ENCODE results near the gene PGBD1. TPM values are rescaled to one million over a fixed set of nuclear protein-coding genes. Genes with fewer than 3 reads are reported as not detected.

PGBD1 gene
- total and polyA plus RNA-seq, 10 of the 15 experiments (the other 5 are each of a cell fraction or from before 2014, with no cell fraction given), result 1.9 to 4.9 (median 3.8) TPM

DNA sequence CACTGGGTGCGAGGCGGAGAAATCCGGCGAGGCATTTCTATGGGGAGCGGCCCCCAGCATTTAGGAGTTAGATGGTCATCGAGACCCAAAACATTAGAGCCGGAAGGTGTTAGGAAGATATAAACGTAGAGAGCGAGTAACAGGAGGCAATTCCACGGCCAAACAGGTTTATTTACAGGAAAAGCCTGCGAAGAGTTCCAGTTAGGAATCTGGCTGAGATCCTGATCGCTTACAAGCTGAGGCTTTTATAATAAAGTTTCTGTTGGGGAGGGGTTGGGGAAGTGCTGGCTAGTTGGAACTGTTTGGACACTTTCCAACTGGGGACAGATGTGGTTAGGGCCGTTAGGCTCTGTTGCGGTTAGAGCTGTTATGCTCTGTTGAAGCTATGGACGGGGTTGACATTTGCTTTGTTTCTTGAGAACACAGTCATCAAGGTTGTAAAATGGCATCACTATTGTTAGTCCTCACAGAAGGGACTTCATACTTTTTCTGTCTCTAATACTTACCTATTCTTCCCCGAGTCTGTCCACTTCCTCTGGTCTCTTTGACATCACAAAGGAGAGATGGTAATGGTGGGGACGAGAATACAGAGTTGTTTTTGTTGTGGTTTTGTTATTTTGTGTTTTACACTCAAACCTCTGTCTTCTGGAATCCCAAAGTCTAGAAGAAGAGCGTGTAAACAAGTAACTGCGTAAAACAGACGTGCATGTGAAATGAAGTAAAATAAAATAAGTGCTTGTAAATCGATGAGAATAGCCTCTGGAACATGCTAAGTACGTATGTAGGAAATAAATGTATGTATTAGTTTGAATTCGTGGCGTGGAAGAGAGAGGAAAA, 55.1 kb downstream of the PGBD1 start (continued):
- TF ChIP-seq, protein P1, sequence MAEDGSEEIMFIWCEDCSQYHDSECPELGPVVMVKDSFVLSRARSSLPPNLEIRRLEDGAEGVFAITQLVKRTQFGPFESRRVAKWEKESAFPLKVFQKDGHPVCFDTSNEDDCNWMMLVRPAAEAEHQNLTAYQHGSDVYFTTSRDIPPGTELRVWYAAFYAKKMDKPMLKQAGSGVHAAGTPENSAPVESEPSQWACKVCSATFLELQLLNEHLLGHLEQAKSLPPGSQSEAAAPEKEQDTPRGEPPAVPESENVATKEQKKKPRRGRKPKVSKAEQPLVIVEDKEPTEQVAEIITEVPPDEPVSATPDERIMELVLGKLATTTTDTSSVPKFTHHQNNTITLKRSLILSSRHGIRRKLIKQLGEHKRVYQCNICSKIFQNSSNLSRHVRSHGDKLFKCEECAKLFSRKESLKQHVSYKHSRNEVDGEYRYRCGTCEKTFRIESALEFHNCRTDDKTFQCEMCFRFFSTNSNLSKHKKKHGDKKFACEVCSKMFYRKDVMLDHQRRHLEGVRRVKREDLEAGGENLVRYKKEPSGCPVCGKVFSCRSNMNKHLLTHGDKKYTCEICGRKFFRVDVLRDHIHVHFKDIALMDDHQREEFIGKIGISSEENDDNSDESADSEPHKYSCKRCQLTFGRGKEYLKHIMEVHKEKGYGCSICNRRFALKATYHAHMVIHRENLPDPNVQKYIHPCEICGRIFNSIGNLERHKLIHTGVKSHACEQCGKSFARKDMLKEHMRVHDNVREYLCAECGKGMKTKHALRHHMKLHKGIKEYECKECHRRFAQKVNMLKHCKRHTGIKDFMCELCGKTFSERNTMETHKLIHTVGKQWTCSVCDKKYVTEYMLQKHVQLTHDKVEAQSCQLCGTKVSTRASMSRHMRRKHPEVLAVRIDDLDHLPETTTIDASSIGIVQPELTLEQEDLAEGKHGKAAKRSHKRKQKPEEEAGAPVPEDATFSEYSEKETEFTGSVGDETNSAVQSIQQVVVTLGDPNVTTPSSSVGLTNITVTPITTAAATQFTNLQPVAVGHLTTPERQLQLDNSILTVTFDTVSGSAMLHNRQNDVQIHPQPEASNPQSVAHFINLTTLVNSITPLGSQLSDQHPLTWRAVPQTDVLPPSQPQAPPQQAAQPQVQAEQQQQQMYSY (CRISPR knock-in tag; IDR thresholded peaks at IDR 0.05), result 0 out of 2 replicates have a peak, but pooled peaks have one; percentile 69
- TF ChIP-seq, protein P2, sequence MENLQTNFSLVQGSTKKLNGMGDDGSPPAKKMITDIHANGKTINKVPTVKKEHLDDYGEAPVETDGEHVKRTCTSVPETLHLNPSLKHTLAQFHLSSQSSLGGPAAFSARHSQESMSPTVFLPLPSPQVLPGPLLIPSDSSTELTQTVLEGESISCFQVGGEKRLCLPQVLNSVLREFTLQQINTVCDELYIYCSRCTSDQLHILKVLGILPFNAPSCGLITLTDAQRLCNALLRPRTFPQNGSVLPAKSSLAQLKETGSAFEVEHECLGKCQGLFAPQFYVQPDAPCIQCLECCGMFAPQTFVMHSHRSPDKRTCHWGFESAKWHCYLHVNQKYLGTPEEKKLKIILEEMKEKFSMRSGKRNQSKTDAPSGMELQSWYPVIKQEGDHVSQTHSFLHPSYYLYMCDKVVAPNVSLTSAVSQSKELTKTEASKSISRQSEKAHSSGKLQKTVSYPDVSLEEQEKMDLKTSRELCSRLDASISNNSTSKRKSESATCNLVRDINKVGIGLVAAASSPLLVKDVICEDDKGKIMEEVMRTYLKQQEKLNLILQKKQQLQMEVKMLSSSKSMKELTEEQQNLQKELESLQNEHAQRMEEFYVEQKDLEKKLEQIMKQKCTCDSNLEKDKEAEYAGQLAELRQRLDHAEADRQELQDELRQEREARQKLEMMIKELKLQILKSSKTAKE (IDR thresholded peaks at IDR 0.05; ENCODE audit: low read depth, poor library complexity, severe bottlenecking), result peak; percentile 22
- TF ChIP-seq, protein P3, sequence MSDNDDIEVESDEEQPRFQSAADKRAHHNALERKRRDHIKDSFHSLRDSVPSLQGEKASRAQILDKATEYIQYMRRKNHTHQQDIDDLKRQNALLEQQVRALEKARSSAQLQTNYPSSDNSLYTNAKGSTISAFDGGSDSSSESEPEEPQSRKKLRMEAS (IDR thresholded peaks at IDR 0.05; ENCODE audit: low read depth, low read length), result peak; percentile 7; the same call in 1 of the 2 replicates
- TF ChIP-seq EGR1 (IDR thresholded peaks at IDR 0.05; ENCODE audit: borderline replicate concordance in 1 of 2, low read depth in 2 of 2, low read length in 2 of 2) (0 out of 3 replicates have a peak, but pooled peaks of 1 of the 2 experiments have one; percentile 4), CBFB (IDR thresholded peaks at IDR 0.05; ENCODE audit: low read depth) (peak; percentile 82), ASH2L (IDR thresholded peaks at IDR 0.05; ENCODE audit: borderline replicate concordance, low read depth) (peak; percentile 33; the same call in 1 of the 2 replicates), SP1 (IDR thresholded peaks at IDR 0.05; ENCODE audit: low read depth, low read length) (peak; percentile 29), PAX5 (IDR thresholded peaks at IDR 0.05; ENCODE audit: borderline replicate concordance, low read depth, low read length) (peak; percentile 90), GATAD2B (conservative IDR thresholded peaks at IDR 0.05; ENCODE audit: low read depth) (0 out of 2 replicates have a peak, but pooled peaks have one; percentile 12)
- TF ChIP-seq, protein P4, sequence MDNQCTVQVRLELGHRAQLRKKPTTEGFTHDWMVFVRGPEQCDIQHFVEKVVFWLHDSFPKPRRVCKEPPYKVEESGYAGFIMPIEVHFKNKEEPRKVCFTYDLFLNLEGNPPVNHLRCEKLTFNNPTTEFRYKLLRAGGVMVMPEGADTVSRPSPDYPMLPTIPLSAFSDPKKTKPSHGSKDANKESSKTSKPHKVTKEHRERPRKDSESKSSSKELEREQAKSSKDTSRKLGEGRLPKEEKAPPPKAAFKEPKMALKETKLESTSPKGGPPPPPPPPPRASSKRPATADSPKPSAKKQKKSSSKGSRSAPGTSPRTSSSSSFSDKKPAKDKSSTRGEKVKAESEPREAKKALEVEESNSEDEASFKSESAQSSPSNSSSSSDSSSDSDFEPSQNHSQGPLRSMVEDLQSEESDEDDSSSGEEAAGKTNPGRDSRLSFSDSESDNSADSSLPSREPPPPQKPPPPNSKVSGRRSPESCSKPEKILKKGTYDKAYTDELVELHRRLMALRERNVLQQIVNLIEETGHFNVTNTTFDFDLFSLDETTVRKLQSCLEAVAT (IDR thresholded peaks at IDR 0.05), result peak; percentile 69; the same call in 1 of the 2 replicates
- TF ChIP-seq, protein P5, sequence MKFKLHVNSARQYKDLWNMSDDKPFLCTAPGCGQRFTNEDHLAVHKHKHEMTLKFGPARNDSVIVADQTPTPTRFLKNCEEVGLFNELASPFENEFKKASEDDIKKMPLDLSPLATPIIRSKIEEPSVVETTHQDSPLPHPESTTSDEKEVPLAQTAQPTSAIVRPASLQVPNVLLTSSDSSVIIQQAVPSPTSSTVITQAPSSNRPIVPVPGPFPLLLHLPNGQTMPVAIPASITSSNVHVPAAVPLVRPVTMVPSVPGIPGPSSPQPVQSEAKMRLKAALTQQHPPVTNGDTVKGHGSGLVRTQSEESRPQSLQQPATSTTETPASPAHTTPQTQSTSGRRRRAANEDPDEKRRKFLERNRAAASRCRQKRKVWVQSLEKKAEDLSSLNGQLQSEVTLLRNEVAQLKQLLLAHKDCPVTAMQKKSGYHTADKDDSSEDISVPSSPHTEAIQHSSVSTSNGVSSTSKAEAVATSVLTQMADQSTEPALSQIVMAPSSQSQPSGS (IDR thresholded peaks at IDR 0.05; ENCODE audit: low read length), result no peak
- TF ChIP-seq, protein P6, sequence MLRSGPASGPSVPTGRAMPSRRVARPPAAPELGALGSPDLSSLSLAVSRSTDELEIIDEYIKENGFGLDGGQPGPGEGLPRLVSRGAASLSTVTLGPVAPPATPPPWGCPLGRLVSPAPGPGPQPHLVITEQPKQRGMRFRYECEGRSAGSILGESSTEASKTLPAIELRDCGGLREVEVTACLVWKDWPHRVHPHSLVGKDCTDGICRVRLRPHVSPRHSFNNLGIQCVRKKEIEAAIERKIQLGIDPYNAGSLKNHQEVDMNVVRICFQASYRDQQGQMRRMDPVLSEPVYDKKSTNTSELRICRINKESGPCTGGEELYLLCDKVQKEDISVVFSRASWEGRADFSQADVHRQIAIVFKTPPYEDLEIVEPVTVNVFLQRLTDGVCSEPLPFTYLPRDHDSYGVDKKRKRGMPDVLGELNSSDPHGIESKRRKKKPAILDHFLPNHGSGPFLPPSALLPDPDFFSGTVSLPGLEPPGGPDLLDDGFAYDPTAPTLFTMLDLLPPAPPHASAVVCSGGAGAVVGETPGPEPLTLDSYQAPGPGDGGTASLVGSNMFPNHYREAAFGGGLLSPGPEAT (IDR thresholded peaks at IDR 0.05; ENCODE audit: low read depth), result peak; percentile 46; the same call in 1 of the 2 replicates
